ENCODE measurements around the gene PLCG2.
"Not testable (repeated sequence)": the region's sequence is repeated elsewhere in the genome, so short reads cannot be mapped to it uniquely, and the experiment has no call there.

The PLCG2 gene

DNA sequence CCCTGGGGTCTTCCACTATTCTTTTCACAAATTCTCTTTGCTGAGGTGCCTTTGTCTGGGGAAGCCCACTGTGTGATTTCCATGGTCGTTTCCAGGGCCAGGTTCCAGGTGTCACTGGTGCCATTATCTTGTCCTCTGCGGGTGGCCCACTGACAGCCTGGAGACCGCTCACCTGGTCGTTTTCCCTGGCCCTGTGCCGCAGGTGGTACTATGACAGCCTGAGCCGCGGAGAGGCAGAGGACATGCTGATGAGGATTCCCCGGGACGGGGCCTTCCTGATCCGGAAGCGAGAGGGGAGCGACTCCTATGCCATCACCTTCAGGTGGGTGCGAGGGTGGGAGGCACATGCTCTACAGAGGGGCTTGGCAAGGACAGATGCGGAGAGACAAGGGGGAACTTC is 133.3 kb downstream of the PLCG2 start:
- DNase-seq (ENCODE audit: low read depth) = no peak

DNA sequence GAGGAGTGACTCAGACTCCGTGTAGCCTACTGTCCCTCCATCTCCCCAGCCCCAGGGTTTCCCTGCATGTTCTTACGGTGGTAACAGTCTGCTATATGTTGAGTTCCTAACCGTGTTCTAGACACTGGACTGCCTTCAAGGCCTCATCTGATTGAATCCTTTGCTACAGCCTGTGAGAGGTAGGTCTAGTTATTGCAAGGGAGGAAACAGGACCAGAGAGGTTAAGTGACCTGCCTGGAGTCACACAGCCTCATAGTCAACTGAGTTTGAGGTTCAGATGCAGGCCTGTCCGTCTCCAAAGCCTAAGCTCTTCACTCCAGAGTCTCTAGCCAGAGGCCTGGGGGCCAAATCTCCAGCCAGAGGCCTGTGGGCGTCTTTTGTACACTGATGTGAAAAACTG is 134.1 kb downstream of the PLCG2 start:
- no peak for DNase-seq (ENCODE audit: low read depth)

DNA sequence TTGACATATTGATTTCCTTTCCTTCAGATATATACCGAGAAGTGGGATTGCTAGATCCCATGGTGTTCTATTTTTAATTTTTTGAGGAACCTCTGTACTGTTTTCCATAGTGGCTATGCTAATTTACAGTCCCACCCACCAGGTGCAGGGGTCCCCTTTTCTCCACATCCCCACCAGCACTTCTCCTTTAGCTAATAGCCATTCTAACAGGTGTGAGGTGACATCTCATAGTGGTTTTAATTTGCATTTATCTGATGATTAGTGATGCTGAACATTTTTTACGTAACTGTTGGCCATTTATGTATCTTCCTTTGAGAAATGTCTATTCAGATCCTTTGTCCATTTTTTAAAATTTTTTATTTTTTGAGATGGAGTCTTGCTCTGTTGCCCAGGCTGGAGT is 138.3 kb downstream of the PLCG2 start:
- no peak for DNase-seq (ENCODE audit: low read depth)

DNA sequence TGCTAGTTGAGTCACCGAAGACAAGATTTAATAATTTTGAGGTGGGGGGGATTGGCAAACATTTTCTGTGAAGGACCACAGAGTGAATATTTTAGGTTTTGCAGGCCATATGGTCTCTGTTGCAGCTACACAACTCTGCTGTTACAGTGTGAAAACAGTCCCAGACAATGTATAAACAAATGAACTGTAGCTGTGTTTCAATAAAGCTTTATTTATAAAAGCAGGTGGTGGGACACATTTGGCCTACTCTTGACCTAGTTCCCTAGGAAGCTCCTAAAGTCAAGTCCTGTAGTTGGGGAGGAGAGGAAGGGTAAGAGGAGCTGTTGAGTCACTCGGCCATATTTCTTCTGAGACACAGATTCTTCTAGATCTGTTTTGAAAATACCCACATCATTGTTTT is 139.8 kb downstream of the PLCG2 start:
- DNase-seq (ENCODE audit: low read depth) = no peak

DNA sequence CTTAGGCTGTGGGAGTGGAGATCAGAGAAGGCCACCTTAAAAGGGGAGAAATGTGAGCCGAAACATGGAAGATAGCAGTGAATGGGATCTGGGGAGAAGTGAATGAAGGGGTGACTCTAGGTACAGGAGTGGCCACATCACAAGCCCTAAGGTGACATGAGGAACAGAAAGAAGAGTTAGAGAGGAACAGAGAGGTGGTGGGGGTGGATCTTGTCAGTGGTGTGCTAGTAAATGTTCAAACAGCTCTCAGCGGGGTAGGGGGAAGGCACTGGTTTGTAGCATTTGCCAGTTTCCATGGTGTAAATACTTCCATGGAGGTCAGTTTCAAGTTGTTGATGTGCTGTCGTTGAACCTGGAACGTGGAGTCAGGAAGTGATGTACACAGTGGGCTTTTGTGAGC is 141.4 kb downstream of the PLCG2 start:
- no peak for DNase-seq (ENCODE audit: low read depth)

DNA sequence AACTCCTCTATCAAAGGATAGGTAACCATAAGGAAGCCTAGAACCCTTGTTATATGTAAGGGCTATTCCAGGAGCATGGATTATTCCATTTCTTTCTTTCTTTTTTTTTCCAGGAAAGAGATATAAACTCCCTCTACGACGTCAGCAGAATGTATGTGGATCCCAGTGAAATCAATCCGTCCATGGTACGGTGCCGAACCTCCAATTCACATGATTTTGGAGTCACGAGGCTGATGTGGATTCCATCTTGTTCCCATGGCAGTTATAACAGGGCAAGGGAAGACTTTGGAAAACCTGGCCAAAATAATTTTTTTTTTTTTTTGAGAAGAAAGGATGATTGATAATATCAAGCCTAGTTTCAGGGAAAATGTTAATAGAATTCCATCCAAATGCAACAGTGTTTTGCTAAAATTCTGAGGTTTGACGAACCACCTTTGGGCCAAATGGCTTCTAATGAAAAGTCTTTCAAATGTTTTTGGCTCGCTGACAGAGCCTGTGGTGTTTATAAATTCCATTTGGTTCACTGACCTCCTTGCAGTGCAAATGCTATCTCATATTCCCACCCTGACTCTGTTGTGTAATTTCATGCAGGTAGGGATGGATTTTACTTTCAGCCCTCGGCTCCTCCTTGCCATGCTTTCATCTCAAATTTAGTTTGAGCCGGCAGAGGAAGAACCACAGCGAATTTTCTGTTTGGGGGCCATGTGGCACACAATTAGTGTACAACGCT is 142.2 kb downstream of the PLCG2 start:
- DNase-seq (ENCODE audit: low read depth) = no peak

DNA sequence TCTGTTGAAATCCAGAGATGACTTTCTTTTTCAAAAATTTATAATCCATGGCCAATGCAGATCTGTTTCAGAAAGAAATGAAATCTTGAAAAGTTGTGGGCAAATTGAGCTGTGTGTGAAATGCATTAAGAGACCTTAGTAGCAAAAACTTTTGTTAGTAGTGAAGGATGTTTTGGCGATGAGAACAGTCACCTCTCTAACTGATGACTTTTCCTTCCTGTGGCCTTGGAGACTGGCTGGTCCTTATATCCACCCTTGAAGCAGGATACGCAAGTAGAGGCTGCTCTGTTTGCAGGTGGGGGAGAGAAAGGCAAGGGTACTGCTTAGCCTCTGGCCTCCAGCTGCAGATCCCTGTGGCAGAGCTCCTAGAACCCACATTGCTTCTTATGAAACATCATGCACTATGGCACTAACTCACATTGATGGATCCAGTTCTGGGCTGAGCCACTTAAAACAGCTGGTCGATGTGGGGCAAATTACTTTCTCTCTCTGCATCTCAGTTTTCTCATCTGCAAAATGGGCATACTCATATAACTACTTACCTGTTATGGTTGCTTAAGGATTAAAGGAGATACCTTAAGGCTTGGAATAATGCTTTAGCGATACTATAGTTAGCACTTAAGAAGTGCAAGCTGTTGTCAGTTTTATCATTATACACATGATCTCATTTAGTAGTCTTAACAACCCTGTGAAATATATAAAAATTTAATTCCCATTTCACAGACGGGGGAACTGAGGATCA is 142.9 kb downstream of the PLCG2 start:
- no peak for DNase-seq (ENCODE audit: low read depth)

DNA sequence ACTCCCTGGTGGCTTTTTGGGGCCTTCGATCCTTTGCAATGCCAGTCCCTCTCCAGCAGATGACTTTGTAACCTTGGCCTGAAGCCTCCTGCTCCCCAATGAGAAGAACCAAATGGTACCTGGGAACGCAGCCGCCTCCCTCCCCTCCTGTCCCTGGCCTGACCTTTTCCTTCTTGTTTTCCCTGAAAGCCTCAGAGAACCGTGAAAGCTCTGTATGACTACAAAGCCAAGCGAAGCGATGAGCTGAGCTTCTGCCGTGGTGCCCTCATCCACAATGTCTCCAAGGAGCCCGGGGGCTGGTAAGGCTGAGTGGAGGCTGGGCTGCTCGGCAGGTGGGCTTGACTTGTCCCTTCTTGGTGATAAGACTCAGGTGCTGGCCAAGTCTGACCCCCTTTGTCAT is 144.2 kb downstream of the PLCG2 start:
- no peak for DNase-seq (ENCODE audit: low read depth)

DNA sequence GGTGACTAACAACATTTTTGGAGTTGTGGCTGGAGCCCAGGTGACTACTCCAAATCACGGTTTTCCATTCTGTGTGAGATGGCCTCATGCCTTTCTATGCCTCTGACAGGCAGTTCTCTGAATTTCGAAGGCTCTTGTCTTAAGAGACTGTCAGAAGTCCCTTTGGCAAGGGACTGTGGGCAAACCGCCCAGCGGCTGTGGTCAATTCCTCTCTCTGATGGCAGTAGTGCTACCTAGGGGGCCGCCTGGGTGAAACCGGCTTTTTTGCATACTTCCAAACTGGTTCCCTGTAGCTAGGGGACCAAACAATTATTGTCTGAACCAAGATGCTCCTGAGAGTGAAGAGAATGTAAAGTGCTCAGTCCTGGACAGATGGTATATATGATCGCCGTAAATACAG is 145.9 kb downstream of the PLCG2 start:
- DNase-seq (ENCODE audit: low read depth) = no peak

DNA sequence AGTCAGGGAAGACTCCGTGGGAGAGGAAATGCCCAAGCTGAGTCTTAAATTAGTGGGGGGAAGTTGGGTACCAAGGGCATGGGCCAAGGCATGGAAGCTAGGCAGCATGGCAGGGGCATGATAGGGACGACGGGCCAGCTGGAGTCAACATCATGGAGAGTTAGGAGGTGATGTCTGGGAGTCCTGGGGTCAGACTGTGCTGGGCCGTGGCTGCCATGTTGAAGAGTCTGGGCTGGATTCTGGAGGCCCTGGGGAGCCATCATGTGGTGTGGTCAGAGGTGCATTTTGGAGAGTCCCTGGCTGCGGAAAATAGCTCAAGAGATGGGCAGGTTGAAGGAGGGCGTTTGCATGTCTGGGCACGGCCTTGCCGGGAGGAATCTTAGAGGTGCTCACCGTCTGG is 146.9 kb downstream of the PLCG2 start:
- no peak for DNase-seq (ENCODE audit: low read depth)

DNA sequence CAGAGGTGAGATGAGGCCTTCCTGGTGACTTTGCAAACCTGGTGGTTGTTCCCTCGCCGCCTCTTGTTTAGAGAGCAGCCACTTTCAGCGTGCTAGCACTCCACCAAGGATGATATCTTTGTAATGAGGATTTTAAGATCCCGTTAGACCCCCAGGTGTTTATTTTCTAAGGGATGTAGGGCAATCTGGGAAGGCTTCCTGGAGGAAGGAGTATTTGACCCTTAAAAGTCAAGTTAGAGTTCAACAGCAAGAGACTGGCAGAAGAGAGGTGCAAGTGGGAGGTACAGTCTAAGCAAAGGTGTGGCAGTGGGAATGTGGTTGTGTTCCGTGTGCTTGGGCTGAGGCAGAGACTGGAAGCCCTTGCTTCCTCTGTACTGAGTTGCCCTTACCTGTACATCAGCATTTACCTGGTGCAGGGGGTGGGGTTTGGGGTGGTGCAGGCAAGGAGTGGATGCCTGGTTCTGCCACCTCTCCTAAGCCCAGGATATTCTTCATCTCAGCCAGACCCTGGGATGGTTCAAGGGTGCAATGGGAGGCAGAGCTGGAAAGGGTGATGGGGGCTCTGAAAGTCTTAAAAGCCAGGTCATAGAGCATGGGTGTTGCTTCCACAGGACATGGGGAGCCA is 148.6 kb downstream of the PLCG2 start:
- no peak for DNase-seq (ENCODE audit: low read depth)

DNA sequence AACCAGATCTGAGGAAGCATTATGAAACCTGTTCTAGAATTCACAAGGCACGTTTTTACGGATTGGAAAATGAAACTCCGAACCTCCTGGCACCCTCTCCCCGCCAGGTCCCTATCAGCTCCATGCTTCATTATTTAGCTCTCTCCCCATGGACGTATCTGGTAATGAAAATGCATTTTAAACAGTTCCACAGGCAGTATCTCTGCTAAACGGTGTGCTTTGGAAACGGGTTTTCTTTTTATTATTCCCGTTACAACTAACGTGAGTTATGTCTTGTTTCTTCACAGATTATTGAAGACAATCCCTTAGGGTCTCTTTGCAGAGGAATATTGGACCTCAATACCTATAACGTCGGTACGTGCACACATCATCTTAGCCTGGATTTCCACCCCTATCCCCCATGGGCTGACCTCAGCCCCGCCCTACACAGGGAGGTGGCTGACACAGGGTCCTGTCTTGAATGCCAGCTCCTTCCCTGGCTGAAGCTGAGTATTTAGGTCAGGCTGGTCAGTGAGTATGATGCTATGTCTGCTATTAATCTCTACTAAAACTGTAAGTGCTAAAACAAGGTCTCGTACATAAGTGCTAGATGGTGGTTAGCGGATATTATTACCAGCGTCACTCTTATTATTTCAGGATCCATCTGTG is 149.3 kb downstream of the PLCG2 start:
- no peak for DNase-seq (ENCODE audit: low read depth)

DNA sequence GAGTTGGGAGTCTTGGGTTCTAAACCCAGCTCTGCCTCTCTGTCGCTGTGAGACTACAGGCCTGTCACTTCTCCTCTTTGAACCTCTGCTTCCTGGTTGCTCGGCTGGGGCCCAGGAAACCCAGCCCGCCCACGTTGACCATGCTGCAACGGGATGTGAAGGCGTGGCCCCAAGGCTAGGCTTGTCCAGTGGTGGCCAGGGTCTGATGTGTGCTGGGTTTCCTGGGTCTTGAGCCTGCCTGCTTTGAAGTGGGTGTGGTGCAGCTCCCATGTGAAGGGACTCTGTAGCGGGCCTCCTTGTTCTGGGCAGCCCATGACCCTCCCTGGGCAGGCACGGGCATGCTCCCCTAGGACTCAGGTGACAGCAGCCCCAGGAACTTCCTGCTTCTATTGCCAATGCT is 149.9 kb downstream of the PLCG2 start:
- DNase-seq (ENCODE audit: low read depth) = no peak

DNA sequence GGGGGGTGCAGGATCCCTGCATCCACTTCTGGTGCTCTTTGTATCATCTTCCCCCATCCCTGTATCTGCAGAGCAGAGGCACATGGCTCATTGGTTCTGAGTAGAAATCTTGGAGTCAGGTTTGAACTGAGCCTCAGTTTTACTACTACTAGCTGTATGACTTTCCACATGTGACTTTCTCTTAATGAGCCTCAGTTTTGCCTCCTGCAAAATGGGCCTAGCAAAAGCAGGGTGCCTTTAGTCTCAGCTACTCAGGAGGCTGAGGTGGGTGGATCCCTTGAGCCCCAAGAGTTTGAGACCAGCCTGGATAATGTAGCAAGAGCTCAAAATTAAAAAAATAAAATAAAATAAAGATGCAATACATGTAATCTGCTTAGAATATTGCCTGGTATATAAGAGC is 150.8 kb downstream of the PLCG2 start:
- DNase-seq (ENCODE audit: low read depth) = no peak

DNA sequence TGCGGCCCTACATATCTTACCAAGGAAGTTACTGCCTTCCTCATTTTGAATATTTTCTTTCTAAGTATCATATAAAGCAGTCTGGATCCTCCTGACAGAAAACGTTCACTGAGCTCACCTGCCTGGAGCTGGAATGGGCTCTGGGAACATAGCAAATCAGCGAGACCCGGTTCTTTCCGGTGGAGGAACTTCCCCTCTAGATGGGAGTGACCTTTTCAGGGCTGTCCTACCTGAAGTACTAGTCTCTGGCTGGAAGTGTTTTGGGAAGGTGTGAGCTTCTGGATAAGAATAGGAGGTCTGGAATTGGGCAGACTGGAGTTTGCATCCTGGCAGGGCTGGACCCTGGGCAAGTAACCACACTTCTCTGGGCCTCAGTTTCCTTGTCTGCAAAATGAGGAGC is 152.8 kb downstream of the PLCG2 start:
- DNase-seq (ENCODE audit: low read depth) = no peak

DNA sequence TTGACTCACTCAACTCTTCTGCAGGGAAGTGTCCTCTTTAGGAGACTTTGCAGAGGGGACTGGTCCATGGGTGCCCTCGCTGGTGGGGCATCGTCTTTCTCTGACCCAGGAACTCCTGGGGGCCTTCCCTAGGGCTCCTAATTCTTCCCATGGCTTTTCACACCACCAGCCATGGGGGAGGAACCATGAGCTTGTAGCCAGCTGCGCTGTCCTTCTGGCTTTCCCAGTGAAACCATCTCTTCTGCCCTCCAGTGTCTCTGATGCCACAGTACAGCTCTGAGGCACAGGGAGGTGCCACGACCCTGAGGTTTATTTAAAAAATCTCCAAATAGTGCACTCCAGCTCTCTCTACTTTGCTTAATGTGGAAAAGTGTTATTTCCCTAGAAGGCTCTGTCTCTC is 153.6 kb downstream of the PLCG2 start:
- DNase-seq (ENCODE audit: low read depth) = no peak

DNA sequence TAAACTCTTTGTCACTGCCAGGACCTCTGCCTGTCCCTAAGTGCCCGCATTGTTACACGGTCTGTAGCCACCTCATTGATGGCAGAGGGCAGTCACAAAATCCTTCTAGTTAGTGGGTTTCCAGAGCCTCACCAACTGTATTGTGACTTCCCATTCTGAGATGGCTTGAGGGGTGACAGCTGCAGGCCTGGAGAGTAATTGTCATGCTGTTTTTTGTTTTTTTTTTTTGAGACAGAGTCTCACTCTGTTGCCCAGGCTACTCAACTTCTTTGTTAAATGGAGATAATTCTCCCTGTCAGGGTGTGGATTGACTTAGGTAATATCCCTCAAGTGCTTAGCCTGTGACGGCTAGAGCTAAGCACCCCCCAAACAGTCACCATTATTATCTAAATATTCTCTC is 154.3 kb downstream of the PLCG2 start:
- DNase-seq (ENCODE audit: low read depth) = no peak

DNA sequence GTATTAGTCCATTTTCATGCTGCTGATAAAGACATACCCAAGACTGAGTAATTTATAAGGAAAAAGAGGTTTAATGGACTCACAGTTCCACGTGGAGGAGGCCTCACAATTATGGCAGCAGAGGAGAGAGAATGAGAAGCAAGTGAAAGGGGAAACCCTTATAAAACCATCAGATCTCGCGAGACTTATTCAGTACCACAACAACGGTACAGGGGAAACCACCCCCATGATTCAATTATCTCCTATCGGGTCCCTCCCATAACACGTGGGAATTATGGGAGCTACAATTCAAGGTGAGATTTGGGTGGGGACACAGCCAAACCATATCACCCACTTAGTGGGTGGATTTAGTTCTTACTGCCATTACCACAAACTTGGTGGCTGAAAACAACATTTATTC is 155.6 kb downstream of the PLCG2 start:
- DNase-seq (ENCODE audit: low read depth) = not testable (repeated sequence)

DNA sequence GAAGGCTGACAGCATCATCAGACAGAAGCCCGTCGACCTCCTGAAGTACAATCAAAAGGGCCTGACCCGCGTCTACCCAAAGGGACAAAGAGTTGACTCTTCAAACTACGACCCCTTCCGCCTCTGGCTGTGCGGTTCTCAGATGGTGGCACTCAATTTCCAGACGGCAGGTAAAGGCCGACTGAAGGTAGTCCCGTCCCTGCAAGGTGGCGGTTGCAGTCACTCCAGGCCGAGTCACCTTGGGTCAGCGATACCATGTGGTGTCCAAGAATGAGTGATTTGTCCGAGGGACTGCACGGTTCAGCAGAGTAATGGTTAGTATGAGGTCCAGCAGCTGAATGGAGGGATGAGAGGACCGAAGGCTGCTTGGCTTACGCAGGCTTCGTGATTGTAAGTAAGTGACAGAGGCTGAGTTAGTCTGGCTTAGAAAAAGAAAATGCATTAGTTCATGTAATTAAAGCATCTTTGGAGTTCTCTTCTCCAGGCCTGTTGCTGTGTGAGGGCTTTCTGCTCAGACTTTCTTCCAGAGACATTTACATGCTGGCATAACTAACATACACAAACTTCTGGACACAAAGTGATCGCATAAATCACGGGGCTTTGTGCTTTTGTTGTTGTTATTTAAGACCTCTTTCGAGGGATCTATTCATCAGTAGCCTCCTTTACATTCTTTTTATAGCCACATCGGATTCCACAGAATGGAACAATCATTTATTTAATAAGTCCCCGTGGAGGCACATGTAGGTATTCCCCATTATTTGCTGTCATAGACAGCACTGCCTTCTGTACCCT is 157.3 kb downstream of the PLCG2 start:
- no peak for DNase-seq (ENCODE audit: low read depth)

DNA sequence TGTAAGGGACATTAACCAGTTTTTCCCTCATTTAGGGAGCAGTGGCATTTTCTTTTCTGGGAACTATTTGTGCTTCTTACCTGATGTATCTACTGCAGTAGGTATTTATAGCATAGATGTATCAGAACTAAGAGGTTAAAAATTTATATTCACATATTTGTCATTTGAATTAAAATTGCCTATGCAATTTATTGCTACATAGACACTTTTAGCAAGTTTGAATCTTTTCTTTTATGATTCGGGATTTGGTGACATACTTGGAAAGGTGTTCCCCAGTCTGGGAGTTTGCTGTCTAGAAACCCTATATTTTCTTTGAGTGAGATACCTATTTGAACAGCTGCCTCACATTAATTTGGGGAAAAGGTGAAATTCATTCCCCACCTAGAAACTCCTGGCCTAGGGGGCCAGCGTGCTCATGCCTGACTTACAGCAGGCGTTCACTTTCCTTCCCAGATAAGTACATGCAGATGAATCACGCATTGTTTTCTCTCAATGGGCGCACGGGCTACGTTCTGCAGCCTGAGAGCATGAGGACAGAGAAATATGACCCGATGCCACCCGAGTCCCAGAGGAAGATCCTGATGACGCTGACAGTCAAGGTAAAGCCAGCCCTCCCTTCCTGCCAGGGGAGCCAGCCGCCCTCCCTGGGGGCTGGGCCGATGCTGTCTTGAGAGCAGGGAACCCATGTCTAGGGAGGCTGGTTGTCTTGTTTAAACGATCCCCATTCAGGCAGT is 158.4 kb downstream of the PLCG2 start:
- no peak for DNase-seq (ENCODE audit: low read depth)

Measured in T follicular helper cell (primary cell).